HG03457 (cell line): ENCODE measurements around the gene PDE4DIP.
"Not testable (repeated sequence)": the region's sequence is repeated elsewhere in the genome, so short reads cannot be mapped to it uniquely, and the experiment has no call there.

Source experiments
- ATAC-seq: cut with Tn5 transposase; IDR thresholded peaks from one replicate; pipeline ENCODE4 v1.9.1; 2021; ENCODE audit warnings: moderate number of reproducible peaks; ENCODE audit not compliant: unreplicated experiment

Gene PDE4DIP

GRCh38 chr1:148918836-148919447, 74.7 kb downstream of the PDE4DIP start:
- ATAC-seq = not testable (repeated sequence)

GRCh38 chr1:148921047-148921446, 76.8 kb downstream of the PDE4DIP start:
- ATAC-seq = not testable (repeated sequence)

DNA sequence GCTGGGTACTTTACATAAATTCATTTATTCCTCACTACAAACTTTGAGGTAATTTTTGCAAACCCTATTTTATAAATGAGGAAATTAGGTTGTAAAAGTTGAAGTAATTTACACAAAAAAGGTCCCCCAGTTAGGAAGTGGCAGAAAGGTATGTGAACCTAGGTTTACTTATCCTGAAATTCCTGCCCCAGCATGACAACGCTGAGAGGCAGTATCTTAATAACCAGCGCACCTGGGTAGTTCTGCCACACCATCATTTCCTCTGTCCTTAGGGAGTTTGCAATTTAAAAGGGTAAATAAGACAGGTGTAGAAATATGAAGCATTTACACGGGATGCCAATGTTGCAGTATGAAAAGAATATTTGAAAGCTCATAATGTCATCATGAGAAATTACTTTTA, 79.6 kb downstream of the PDE4DIP start:
- not testable (repeated sequence) for ATAC-seq

GRCh38 chr1:148927645-148928044, 83.4 kb downstream of the PDE4DIP start:
- ATAC-seq = not testable (repeated sequence)

DNA sequence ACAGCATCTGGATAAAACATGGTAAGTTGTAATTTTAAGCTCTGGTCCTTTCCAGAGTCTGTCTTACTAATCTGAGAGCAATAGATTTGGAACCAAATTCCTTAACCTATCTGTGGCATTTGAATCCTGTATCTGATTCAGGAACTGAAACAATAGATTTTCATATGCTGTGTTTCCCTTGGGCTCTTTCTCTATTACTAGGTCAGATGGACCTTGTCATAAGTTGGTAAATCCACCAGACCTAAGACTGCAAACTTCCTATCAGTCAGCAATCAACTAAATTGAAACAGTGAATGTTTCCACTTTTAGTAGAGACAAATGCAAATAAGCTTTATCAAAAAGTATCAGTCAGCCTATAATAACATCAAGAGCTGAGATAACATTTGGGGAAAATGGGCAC, 85.0 kb downstream of the PDE4DIP start:
- not testable (repeated sequence) for ATAC-seq

DNA sequence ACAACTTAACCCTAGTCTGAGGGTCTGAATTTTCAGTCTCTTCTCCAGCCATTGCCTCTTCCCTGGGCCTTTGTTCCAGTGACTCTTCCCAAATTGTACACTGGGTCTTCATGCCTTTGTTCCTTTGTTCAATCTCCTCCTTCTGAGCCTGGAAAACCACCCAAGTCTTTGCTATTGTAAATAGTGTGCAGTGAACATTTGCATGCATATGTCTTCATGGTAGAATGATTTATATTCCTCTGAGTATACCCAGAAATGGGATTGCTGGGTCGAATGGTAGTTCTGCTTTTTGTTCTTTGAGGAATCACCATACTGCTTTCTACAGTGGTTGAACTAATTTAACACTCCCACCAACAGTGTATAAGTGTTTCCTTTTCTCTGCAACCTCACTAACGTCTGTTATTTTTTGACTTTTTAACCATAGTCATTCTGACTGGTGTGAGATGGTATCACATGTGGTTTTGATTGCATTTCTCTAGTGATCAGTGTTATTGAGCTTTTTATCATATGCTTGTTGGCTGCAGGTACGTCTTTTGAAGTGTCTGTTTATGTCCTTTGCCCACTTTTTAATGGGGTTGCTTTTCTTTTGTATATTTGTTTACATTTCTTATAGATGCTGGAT, 91.3 kb downstream of the PDE4DIP start:
- ATAC-seq = not testable (repeated sequence)

DNA sequence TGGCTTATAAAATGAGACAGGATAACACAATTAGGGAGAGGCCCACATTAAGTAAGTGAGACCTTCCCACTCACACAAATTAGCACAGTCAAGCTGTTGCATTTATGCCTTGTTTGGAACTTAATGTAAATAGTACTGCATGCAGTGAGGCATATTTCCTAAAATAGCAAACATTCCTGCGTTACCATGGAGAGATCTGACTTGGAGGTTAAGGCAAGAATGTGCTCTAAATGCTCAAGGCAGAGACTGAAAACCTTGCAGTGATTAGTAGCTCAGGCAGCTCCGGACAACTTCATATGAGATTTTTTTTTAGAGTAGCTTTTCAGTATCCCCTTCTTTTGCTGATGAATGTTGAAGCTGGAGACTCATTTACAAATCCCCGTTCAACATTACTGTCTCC, 98.7 kb downstream of the PDE4DIP start:
- ATAC-seq = not testable (repeated sequence)

DNA sequence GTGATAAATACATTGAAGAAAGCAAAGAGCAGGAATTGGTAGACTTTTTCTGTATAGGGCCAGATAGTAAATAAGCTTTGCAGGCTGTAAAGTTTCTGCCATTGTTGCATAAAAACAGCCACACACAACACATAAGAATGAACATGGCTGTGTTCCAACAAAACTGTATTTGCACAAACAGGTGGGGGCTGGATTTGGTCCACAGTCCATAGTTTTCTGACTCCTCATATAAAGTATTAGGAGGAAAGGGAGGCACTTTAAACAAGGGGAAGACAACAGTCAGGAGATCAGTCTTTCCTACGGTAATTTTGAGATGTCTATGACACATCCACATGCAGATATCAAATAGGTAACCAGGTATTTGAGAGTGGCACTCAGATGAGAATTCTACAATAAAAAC, 100.9 kb downstream of the PDE4DIP start:
- ATAC-seq = not testable (repeated sequence)

GRCh38 chr1:148948768-148949167, 104.5 kb downstream of the PDE4DIP start:
- not testable (repeated sequence) for ATAC-seq

- peak; percentile 56 for ATAC-seq
Observed at GRCh38 chr1:148951336-148952227, 107.4 kb downstream of the PDE4DIP start.

DNA sequence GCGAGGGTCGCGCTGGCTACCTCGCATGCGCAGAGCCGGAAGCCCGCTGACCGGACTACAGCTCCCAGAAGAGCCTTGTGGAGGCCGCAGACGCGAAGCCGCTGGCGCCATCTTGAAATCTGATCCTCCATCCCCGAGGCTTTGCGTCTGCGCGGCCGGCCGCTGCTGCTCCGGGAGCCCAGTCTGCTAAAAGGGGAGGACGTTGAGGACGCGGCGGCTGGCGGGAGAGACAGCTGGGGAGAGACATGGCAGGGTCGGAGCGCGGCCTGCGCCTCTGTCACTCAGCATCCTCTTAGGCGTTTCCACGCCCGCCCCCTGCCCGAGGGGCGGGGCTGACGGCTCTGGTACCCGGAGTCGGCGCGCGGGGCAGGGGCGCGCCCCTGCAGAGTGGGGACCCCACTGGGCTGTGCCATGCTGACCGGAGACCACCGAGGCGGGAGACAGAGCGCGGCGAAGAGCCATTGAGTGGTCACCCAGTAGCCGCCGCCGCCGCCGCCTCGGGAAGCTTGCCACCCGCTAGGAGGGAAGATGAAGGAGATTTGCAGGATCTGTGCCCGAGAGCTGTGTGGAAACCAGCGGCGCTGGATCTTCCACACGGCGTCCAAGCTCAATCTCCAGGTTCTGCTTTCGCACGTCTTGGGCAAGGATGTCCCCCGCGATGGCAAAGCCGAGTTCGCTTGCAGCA, 108.2 kb downstream of the PDE4DIP start:
- peak; percentile 55 for ATAC-seq

DNA sequence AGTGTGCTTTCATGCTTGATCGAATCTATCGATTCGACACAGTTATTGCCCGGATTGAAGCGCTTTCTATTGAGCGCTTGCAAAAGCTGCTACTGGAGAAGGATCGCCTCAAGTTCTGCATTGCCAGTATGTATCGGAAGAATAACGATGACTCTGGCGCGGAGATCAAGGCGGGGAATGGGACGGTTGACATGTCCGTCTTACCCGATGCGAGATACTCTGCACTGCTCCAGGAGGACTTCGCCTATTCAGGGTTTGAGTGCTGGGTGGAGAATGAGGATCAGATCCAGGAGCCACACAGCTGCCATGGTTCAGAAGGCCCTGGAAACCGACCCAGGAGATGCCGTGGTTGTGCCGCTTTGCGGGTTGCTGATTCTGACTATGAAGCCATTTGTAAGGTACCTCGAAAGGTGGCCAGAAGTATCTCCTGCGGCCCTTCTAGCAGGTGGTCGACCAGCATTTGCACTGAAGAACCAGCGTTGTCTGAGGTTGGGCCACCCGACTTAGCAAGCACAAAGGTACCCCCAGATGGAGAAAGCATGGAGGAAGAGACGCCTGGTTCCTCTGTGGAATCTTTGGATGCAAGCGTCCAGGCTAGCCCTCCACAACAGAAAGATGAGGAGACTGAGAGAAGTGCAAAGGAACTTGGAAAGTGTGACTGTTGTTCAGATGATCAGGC, 108.8 kb downstream of the PDE4DIP start:
- not testable (repeated sequence) for ATAC-seq

GRCh38 chr1:148953730-148954129, 109.5 kb downstream of the PDE4DIP start:
- ATAC-seq = not testable (repeated sequence)

DNA sequence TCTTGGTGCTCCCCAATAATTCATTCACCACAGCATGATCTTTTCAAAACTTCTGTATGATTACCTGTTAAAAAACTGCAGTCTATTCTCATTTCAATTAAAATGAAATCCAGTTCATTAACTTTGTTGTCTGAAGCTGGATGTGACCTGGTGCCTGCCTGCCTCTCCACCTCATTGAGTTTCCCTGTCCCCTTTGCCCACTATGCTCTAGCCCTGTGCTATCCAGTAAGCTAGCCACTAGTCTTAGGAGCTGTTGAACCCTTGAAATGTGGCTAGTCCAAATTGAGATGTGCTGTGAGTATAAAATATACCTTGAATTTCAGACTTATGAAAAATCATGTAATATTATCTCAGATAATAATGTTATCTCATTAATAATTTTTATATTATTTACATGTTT, 114.1 kb downstream of the PDE4DIP start:
- ATAC-seq = not testable (repeated sequence)

- not testable (repeated sequence) for ATAC-seq
Observed at GRCh38 chr1:148960212-148961000, 116.2 kb downstream of the PDE4DIP start.

DNA sequence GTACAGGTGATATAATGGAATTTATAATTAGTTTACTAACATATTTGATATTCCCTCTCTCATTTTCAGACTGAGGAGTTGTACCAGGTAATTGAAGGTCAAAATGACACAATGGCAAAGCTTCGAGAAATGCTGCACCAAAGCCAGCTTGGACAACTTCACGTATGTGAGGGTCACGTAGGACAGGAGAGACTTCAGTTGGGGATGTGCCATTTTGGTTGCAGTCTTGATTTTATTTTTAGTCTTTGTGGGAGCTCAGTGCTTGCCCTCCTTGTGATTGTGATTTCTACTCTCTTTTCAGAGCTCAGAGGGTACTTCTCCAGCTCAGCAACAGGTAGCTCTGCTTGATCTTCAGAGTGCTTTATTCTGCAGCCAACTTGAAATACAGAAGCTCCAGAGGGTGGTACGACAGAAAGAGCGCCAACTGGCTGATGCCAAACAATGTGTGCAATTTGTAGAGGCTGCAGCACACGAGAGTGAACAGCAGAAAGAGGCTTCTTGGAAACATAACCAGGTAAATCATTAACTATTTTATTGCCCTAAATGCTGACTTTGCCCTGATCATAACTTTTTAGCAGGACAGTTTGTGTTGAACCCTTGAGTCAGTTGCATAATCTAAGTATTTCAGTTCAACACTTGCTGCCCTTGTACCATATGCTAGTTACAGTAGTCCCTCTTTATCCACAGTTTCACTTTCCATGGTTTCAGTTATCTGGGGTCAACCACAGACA, 118.1 kb downstream of the PDE4DIP start:
- ATAC-seq = not testable (repeated sequence)

DNA sequence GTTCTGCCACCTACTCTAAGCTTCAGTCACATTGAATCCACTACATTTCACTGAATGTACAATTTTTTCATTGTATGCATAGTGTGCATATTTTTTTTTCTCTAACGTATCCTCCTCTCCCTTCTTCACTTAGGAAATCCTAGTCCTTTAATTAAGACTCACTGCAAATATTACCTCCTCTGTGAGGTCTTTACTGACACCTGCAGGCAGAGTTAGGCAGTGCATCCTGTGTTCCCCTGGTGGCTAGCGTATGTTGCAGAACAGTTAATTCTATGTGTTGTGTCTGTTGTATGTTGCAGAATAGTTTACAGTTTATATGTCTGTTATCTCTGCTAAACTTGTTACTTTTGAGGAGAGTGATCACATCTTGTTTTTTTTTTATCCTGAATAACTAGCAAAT, 121.9 kb downstream of the PDE4DIP start:
- ATAC-seq = not testable (repeated sequence)

GRCh38 chr1:148967580-148967979, 123.4 kb downstream of the PDE4DIP start:
- not testable (repeated sequence) for ATAC-seq

DNA sequence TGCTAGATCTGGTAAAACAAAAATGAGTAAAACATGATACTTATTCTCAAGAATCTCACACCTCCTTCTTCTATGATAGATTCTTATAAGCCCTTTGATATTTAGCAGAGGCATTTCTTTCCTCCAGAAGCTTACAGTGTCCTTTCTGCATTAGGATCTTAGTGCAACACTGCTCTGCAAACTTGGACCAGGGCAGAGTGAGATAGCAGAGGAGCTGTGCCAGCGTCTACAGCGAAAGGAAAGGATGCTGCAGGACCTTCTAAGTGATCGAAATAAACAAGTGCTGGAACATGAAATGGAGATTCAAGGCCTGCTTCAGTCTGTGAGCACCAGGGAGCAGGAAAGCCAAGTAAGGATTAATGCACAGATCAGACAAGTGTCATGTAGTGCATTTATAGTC, 124.5 kb downstream of the PDE4DIP start:
- not testable (repeated sequence) for ATAC-seq
